ENCODE measurements around the gene ACVR1. TPM values are rescaled to one million over a fixed set of nuclear protein-coding genes. Genes with fewer than 3 reads are reported as not detected.

ACVR1 gene
- total and polyA plus RNA-seq, 8 donors = 27.3 to 37.7 (median 31.8) TPM

GRCh38 chr2:157746234-157746950 lies 129.7 kb downstream of the ACVR1 start:
- Histone ChIP-seq H3K27me3 (no peaks in the 10 kb centered on the region), H3K4me1 (no peaks in the 10 kb centered on the region), H3K36me3 (peaks cover 0 to 13% of the 10 kb centered on the region in 2 donors), H3K4me3 (no peak overlapping the region), H3K9me3 (no peaks in the 10 kb centered on the region), H3K27ac (no peak overlapping the region)
- DNase-seq (no peak), ATAC-seq (no peak)
- TF ChIP-seq CTCF (IDR thresholded peaks at IDR 0.05) = no peak
- intact Hi-C loops (cut with DNase I) = no loop called here

GRCh38 chr2:157744571-157745076 lies 131.5 kb downstream of the ACVR1 start:
- no peak for ATAC-seq
- intact Hi-C loops (cut with DNase I) = no loop called here
- Histone ChIP-seq H3K4me3 (no peak overlapping the region), H3K4me1 (no peaks in the 10 kb centered on the region), H3K9me3 (no peaks in the 10 kb centered on the region), H3K36me3 (peaks cover 0 to 2% of the 10 kb centered on the region in 2 donors), H3K27ac (no peak overlapping the region), H3K27me3 (no peaks in the 10 kb centered on the region)
- DNase-seq = no peak
- TF ChIP-seq CTCF (IDR thresholded peaks at IDR 0.05) = no peak

GRCh38 chr2:157743051-157743450 lies 133.1 kb downstream of the ACVR1 start:
- H3K36me3 ChIP-seq = peaks cover 0 to 4% of the 10 kb centered on the region in 2 donors
- no peak for DNase-seq
- no peaks in the 10 kb centered on the region for H3K9me3 ChIP-seq
- no peak overlapping the region for H3K4me3 ChIP-seq
- ATAC-seq = no peak
- H3K27me3 ChIP-seq = no peaks in the 10 kb centered on the region
- TF ChIP-seq CTCF (IDR thresholded peaks at IDR 0.05) = no peak
- H3K27ac ChIP-seq = no peak overlapping the region
- no peaks in the 10 kb centered on the region for H3K4me1 ChIP-seq
- intact Hi-C loops (cut with DNase I) = no loop called here

GRCh38 chr2:157741819-157742484 lies 134.2 kb downstream of the ACVR1 start:
- no peak for DNase-seq
- Histone ChIP-seq H3K4me1 (no peaks in the 10 kb centered on the region), H3K36me3 (peaks cover 0 to 15% of the 10 kb centered on the region in 2 donors), H3K27ac (no peak overlapping the region), H3K27me3 (no peaks in the 10 kb centered on the region), H3K9me3 (no peaks in the 10 kb centered on the region), H3K4me3 (no peak overlapping the region)
- intact Hi-C loops (cut with DNase I) = no loop called here
- no peak for ATAC-seq
- TF ChIP-seq CTCF (IDR thresholded peaks at IDR 0.05) = no peak

- no peaks in the 10 kb centered on the region for H3K9me3 ChIP-seq
- TF ChIP-seq CTCF (IDR thresholded peaks at IDR 0.05) = no peak
- H3K27me3 ChIP-seq = no peaks in the 10 kb centered on the region
- no peak for ATAC-seq
- H3K4me1 ChIP-seq = no peaks in the 10 kb centered on the region
- no peak overlapping the region for H3K27ac ChIP-seq
- DNase-seq = no peak
- H3K36me3 ChIP-seq = peaks cover 0 to 57% of the 10 kb centered on the region in 2 donors
- no peak overlapping the region for H3K4me3 ChIP-seq
- intact Hi-C loops (cut with DNase I) = no loop called here
Measured at GRCh38 chr2:157737656-157738055, 138.5 kb downstream of the ACVR1 start.
